ENCODE results near the gene SETX.

GRCh38 chr9:132319421-132320110 is 35.2 kb downstream of the SETX start:
- TF ChIP-seq CTCF (conservative IDR thresholded peaks at IDR 0.05; ENCODE audit: low read depth, low read length) (no peak), EZH2 (IDR thresholded peaks at IDR 0.05; ENCODE audit: low read length, unreplicated experiment) (no peak), EZH2phosphoT487 (IDR thresholded peaks at IDR 0.05; ENCODE audit: borderline replicate concordance, low read length) (no peak)
